OCI-LY3 (cell line): ENCODE results near the gene CRADD.

Experiments
- H2AFZ ChIP-seq: fragments of 200-600, 300-600 bp; shearing (Covaris generic); 2 replicates; pipeline ENCODE4 v1.6.0; 2014; ENCODE audit warnings: antibody characterized with exemption, low read depth, low read length
- H3K27ac ChIP-seq: fragments of 200-600, 300-600 bp; sonication (generic); 2 replicates; pipeline ENCODE4 v1.5.1; 2014; ENCODE audit warnings: mild to moderate bottlenecking, low read length, moderate library complexity, mixed read lengths
- H3K27me3 ChIP-seq: fragments of 200-600, 300-600 bp; sonication (generic); 2 replicates; pipeline ENCODE4 v1.6.1; 2014; ENCODE audit warnings: low read depth, low read length, mixed read lengths
- H3K36me3 ChIP-seq: fragments of 200-600, 300-600 bp; sonication (generic); replicated peaks from 2 replicates; pipeline ENCODE3; 2014; ENCODE audit warnings: low read depth, low read length, mixed read lengths
- H3K4me1 ChIP-seq: fragments of 300-600, 200-600 bp; sonication (generic); 2 replicates; pipeline ENCODE4 v1.6.1; 2014; ENCODE audit warnings: low read length, mixed read lengths
- H3K4me2 ChIP-seq: fragments of 200-600, 300-600 bp; sonication (generic); 2 replicates; pipeline ENCODE4 v1.6.1; 2014; ENCODE audit warnings: low read length, mixed read lengths
- H3K4me3 ChIP-seq: fragments of 300-600, 200-600 bp; sonication (generic); 2 replicates; pipeline ENCODE4 v1.5.1; 2014; ENCODE audit warnings: antibody characterized with exemption, mild to moderate bottlenecking, low read length, moderate library complexity
- H3K79me2 ChIP-seq: fragments of 300-600, 200-600 bp; shearing (Covaris generic); 2 replicates; pipeline ENCODE4 v1.6.1; 2014; ENCODE audit warnings: mild to moderate bottlenecking, low read length, mixed read lengths
- H3K9ac ChIP-seq: fragments of 300-600, 200-600 bp; shearing (Covaris generic); 2 replicates; pipeline ENCODE4 v1.6.0; 2014; ENCODE audit warnings: mild to moderate bottlenecking, low read length, moderate library complexity
- H3K9me3 ChIP-seq: fragments of 200-600, 300-600 bp; shearing (Covaris generic); 2 replicates; pipeline ENCODE4 v1.6.1; 2014; ENCODE audit warnings: low read length, mixed read lengths; ENCODE audit not compliant: insufficient read depth
- H4K20me1 ChIP-seq: fragments of 200-600, 300-600 bp; sonication (generic); 2 replicates; pipeline ENCODE4 v1.6.1; 2016; ENCODE audit warnings: low read length, mixed read lengths; ENCODE audit not compliant: insufficient read depth
- CTCF ChIP-seq: fragments of 200-600, 300-600 bp; sonication (generic); IDR thresholded peaks from 2 replicates; pipeline ENCODE4 v1.5.1; 2014; ENCODE audit warnings: antibody characterized with exemption, low read length, low read depth
- EZH2phosphoT487 ChIP-seq: fragments of 200-600 bp; shearing (Covaris generic); IDR thresholded peaks from 2 replicates; pipeline ENCODE4 v1.6.1; 2018; ENCODE audit warnings: antibody characterized with exemption, mixed run types, low read depth

Gene CRADD

GRCh38 chr12:93921521-93921920 is 244.3 kb downstream of the CRADD start:
- Histone ChIP-seq H3K79me2 (no peaks in the 10 kb centered on the region), H3K27ac (no peak overlapping the region), H3K4me2 (no peak overlapping the region), H3K27me3 (peaks cover 3% of the 10 kb centered on the region), H3K9me3 (no peaks in the 10 kb centered on the region), H4K20me1 (no peaks in the 10 kb centered on the region), H3K36me3 (no peaks in the 10 kb centered on the region), H3K4me3 (no peak overlapping the region), H2AFZ (no peak overlapping the region), H3K9ac (no peak overlapping the region), H3K4me1 (no peaks in the 10 kb centered on the region)
- TF ChIP-seq EZH2phosphoT487, result no peak
- TF ChIP-seq CTCF, result no peak

- no peaks in the 10 kb centered on the region for H3K79me2 ChIP-seq
- H2AFZ ChIP-seq, result no peak overlapping the region
- H4K20me1 ChIP-seq, result no peaks in the 10 kb centered on the region
- no peaks in the 10 kb centered on the region for H3K9me3 ChIP-seq
- H3K4me3 ChIP-seq, result no peak overlapping the region
- H3K27ac ChIP-seq, result no peak overlapping the region
- H3K4me1 ChIP-seq, result no peaks in the 10 kb centered on the region
- H3K27me3 ChIP-seq, result peaks cover 3% of the 10 kb centered on the region
- no peak for TF ChIP-seq EZH2phosphoT487
- no peak for TF ChIP-seq CTCF
- H3K36me3 ChIP-seq, result no peaks in the 10 kb centered on the region
- no peak overlapping the region for H3K9ac ChIP-seq
- H3K4me2 ChIP-seq, result no peak overlapping the region
Measured at GRCh38 chr12:93922583-93923006, 245.4 kb downstream of the CRADD start.

- no peak overlapping the region for H3K4me2 ChIP-seq
- H3K9me3 ChIP-seq, result no peaks in the 10 kb centered on the region
- H3K27ac ChIP-seq, result no peak overlapping the region
- H3K9ac ChIP-seq, result no peak overlapping the region
- no peaks in the 10 kb centered on the region for H3K4me1 ChIP-seq
- H4K20me1 ChIP-seq, result no peaks in the 10 kb centered on the region
- no peaks in the 10 kb centered on the region for H3K79me2 ChIP-seq
- TF ChIP-seq EZH2phosphoT487, result no peak
- TF ChIP-seq CTCF, result no peak
- H3K36me3 ChIP-seq, result no peaks in the 10 kb centered on the region
- no peak overlapping the region for H3K4me3 ChIP-seq
- H2AFZ ChIP-seq, result no peak overlapping the region
- H3K27me3 ChIP-seq, result peaks cover 3% of the 10 kb centered on the region
Measured at GRCh38 chr12:93924367-93924766, 247.2 kb downstream of the CRADD start.

GRCh38 chr12:93925585-93926205 is 248.5 kb downstream of the CRADD start:
- Histone ChIP-seq H3K27ac (no peak overlapping the region), H3K36me3 (no peaks in the 10 kb centered on the region), H3K9me3 (no peaks in the 10 kb centered on the region), H3K4me1 (no peaks in the 10 kb centered on the region), H3K4me3 (no peak overlapping the region), H4K20me1 (no peaks in the 10 kb centered on the region), H3K4me2 (no peak overlapping the region), H3K27me3 (peaks cover 3% of the 10 kb centered on the region), H3K79me2 (no peaks in the 10 kb centered on the region), H2AFZ (no peak overlapping the region), H3K9ac (no peak overlapping the region)
- TF ChIP-seq EZH2phosphoT487, result no peak
- TF ChIP-seq CTCF, result no peak
